ENCODE measurements around the gene CRABP2.

CRABP2 gene

GRCh38 chr1:156703336-156703735 lies 2.0 kb downstream of the CRABP2 start:
- no peak overlapping the region for H3K4me2 ChIP-seq
- H3K27me3 ChIP-seq (ENCODE audit: insufficient read depth, low read depth), result peaks cover 100% of the 10 kb centered on the region
- no peaks in the 10 kb centered on the region for H3K79me2 ChIP-seq (ENCODE audit: insufficient read depth, low read depth)
- peaks cover 20% of the 10 kb centered on the region for H3K4me1 ChIP-seq (ENCODE audit: low read depth, poor library complexity, severe bottlenecking)
- H4K20me1 ChIP-seq (ENCODE audit: insufficient read depth), result no peaks in the 10 kb centered on the region
- no peak overlapping the region for H3K9ac ChIP-seq
- H3K4me3 ChIP-seq (IDR thresholded peaks at IDR 0.05; ENCODE audit: insufficient read depth, low read depth, low read length), result no peak overlapping the region
- no peak overlapping the region for H3K27ac ChIP-seq
- H2AFZ ChIP-seq (ENCODE audit: low read depth), result no peak overlapping the region
- TF ChIP-seq, protein P1, sequence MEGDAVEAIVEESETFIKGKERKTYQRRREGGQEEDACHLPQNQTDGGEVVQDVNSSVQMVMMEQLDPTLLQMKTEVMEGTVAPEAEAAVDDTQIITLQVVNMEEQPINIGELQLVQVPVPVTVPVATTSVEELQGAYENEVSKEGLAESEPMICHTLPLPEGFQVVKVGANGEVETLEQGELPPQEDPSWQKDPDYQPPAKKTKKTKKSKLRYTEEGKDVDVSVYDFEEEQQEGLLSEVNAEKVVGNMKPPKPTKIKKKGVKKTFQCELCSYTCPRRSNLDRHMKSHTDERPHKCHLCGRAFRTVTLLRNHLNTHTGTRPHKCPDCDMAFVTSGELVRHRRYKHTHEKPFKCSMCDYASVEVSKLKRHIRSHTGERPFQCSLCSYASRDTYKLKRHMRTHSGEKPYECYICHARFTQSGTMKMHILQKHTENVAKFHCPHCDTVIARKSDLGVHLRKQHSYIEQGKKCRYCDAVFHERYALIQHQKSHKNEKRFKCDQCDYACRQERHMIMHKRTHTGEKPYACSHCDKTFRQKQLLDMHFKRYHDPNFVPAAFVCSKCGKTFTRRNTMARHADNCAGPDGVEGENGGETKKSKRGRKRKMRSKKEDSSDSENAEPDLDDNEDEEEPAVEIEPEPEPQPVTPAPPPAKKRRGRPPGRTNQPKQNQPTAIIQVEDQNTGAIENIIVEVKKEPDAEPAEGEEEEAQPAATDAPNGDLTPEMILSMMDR (conservative IDR thresholded peaks at IDR 0.05; ENCODE audit: low read depth, low read length), result no peak
- H3K36me3 ChIP-seq (ENCODE audit: insufficient read depth), result no peaks in the 10 kb centered on the region

DNA sequence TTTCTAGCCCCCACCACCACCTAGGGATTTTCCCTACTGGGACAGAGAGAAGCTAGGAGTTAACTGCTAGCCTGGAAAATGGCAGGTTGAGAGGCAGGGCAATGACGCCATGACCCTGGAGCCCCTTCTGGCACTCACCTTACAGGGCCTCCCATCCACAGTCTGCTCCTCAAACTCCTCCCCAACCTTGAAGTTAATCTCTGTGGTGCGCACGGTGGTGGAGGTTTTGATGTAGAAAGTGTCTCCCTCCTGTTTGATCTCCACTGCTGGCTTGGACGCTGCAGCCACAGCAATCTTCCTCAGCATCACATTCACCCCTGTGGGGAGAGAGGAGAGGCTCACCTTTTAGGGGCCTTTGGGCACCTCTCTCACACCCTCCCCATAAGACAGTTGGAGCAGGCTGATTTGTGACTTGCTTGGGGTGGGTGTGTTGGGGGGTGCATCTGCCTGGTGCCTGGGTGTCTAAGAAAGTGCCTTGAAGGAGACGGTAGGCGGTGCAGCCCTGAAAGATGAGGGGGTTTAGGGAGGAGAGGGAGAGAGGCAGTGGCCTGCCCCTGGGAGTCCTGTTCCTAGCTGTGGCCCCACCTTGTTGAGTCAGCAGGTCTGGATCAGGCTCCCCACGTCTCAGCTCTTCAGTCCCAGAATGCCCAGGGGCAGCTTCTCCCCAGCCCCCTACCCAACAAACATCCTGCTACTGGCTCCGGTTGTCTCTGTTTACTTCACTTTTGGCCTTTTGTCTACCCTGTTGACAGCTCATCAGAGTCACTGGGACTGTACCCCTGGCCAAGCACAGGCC lies 4.4 kb downstream of the CRABP2 start:
- Histone ChIP-seq H3K4me1 (ENCODE audit: low read depth, poor library complexity, severe bottlenecking) (peaks cover 13% of the 10 kb centered on the region), H3K4me2 (no peak overlapping the region), H3K9ac (no peak overlapping the region), H3K36me3 (ENCODE audit: insufficient read depth) (no peaks in the 10 kb centered on the region), H2AFZ (ENCODE audit: low read depth) (no peak overlapping the region), H3K79me2 (ENCODE audit: insufficient read depth, low read depth) (no peaks in the 10 kb centered on the region), H3K27me3 (ENCODE audit: insufficient read depth, low read depth) (peaks cover 99% of the 10 kb centered on the region), H3K27ac (no peak overlapping the region), H4K20me1 (ENCODE audit: insufficient read depth) (no peaks in the 10 kb centered on the region), H3K4me3 (IDR thresholded peaks at IDR 0.05; ENCODE audit: insufficient read depth, low read depth, low read length) (no peak overlapping the region)
- TF ChIP-seq, protein P1 (conservative IDR thresholded peaks at IDR 0.05; ENCODE audit: low read depth, low read length), result no peak

DNA sequence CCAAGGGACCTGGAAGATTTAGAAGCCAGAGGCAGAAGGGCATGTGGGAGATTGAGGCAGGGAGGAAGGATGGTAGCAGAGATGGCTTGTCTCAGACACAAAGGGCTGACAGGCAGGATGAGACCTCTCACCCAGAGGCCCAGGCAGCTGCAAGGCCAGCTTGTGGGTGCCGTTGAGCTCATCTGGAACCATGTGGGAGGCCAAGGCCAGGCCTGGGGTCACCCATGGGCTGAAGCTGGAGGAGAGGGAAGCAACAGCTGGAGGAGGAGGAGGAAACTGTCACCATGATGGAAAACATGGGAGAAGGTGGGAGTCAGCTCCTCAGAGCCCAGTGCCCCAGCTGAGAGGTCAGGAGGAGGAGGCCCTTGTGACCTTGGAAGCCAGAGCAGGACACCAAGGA lies 6.4 kb downstream of the CRABP2 start:
- Histone ChIP-seq H2AFZ (ENCODE audit: low read depth) (no peak overlapping the region), H3K4me2 (no peak overlapping the region), H3K79me2 (ENCODE audit: insufficient read depth, low read depth) (no peaks in the 10 kb centered on the region), H3K4me3 (IDR thresholded peaks at IDR 0.05; ENCODE audit: insufficient read depth, low read depth, low read length) (no peak overlapping the region), H3K36me3 (ENCODE audit: insufficient read depth) (no peaks in the 10 kb centered on the region), H4K20me1 (ENCODE audit: insufficient read depth) (no peaks in the 10 kb centered on the region), H3K27ac (no peak overlapping the region), H3K27me3 (ENCODE audit: insufficient read depth, low read depth) (peaks cover 96% of the 10 kb centered on the region), H3K4me1 (ENCODE audit: low read depth, poor library complexity, severe bottlenecking) (no peaks in the 10 kb centered on the region), H3K9ac (no peak overlapping the region)
- TF ChIP-seq, protein P1 (conservative IDR thresholded peaks at IDR 0.05; ENCODE audit: low read depth, low read length), result no peak

DNA sequence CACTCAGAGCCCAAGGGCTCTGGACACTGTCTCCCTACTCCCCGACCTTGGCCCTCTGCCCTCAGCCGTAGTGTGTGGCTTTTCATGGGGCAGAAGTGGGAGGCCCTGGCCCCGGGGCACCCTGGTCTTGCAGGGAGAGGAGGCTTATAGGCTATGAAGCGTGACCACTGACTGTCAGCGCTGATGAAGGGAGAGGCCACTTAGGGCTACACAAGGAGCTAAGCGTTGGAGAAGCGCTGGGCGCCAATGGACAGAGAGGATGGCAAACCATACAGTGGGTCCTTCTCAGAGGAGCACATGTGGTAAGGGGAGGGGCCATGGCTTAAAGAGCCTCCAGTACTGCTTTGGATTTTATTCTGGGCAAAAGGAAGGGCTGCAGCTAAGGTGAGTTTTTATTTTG lies 7.9 kb downstream of the CRABP2 start:
- peaks cover 11% of the 10 kb centered on the region for H3K4me1 ChIP-seq (ENCODE audit: low read depth, poor library complexity, severe bottlenecking)
- H3K4me2 ChIP-seq, result no peak overlapping the region
- no peaks in the 10 kb centered on the region for H3K79me2 ChIP-seq (ENCODE audit: insufficient read depth, low read depth)
- no peaks in the 10 kb centered on the region for H3K36me3 ChIP-seq (ENCODE audit: insufficient read depth)
- no peak overlapping the region for H3K4me3 ChIP-seq (IDR thresholded peaks at IDR 0.05; ENCODE audit: insufficient read depth, low read depth, low read length)
- peaks cover 96% of the 10 kb centered on the region for H3K27me3 ChIP-seq (ENCODE audit: insufficient read depth, low read depth)
- H3K27ac ChIP-seq, result no peak overlapping the region
- no peak overlapping the region for H3K9ac ChIP-seq
- no peaks in the 10 kb centered on the region for H4K20me1 ChIP-seq (ENCODE audit: insufficient read depth)
- TF ChIP-seq, protein P1 (conservative IDR thresholded peaks at IDR 0.05; ENCODE audit: low read depth, low read length), result no peak
- no peak overlapping the region for H2AFZ ChIP-seq (ENCODE audit: low read depth)
